WERI-Rb-1 (cell line): ENCODE data around the gene TAX1BP1.

ENCODE experiments used
- DNase-seq: peaks from one replicate; pipeline ENCODE4 v3.0.0-alpha.2; 2020
- H3K27ac ChIP-seq: fragments of 250-450 bp; sonication (Bioruptor Pico); 2 replicates; pipeline ENCODE4 v1.5.1; 2020; ENCODE audit warnings: mild to moderate bottlenecking, moderate library complexity
- H3K27me3 ChIP-seq: fragments of 250-450 bp; sonication (Bioruptor Pico); 2 replicates; pipeline ENCODE4 v1.5.1; 2021; ENCODE audit warnings: mild to moderate bottlenecking, low read depth, moderate library complexity; ENCODE audit not compliant: insufficient read depth, severe bottlenecking
- H3K36me3 ChIP-seq: fragments of 250-450 bp; sonication (Bioruptor Pico); 2 replicates; pipeline ENCODE4 v1.5.1; 2020; ENCODE audit warnings: mild to moderate bottlenecking, moderate library complexity
- H3K4me3 ChIP-seq: 2 replicates; pipeline ENCODE4 v1.5.1; 2011; ENCODE audit warnings: low read depth, mild to moderate bottlenecking, control low read depth, low read length
- H3K9me3 ChIP-seq: fragments of 250-450 bp; sonication (Bioruptor Pico); 2 replicates; pipeline ENCODE4 v1.5.1; 2021; ENCODE audit warnings: mild to moderate bottlenecking, moderate library complexity; ENCODE audit not compliant: severe bottlenecking
- TF ChIP-seq, protein P1 (sequence below): IDR thresholded peaks from 2 replicates; pipeline ENCODE4 v1.5.1; 2011; ENCODE audit warnings: low read depth, mild to moderate bottlenecking, control low read depth, inconsistent platforms, low read length

TAX1BP1 gene

DNA sequence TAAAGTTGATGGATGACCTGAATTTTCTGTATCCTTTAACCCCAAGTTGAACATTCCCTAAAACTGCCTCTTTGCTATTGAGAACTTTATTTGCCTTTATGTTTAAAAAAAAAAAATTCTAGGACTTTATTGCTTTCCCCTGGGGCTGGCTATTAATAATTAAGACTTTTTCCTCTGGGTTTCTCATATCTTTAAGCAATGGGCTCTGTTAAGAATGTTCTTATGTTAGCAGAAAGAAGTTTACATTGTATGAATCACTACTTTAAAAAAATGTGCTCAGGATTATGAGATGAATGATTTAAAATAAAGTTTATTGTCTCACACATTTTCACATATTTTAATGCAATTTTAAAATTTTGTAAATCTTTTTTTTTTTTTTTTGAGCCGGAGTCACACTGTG lies 19.5 kb downstream of the TAX1BP1 start:
- TF ChIP-seq, protein P1, sequence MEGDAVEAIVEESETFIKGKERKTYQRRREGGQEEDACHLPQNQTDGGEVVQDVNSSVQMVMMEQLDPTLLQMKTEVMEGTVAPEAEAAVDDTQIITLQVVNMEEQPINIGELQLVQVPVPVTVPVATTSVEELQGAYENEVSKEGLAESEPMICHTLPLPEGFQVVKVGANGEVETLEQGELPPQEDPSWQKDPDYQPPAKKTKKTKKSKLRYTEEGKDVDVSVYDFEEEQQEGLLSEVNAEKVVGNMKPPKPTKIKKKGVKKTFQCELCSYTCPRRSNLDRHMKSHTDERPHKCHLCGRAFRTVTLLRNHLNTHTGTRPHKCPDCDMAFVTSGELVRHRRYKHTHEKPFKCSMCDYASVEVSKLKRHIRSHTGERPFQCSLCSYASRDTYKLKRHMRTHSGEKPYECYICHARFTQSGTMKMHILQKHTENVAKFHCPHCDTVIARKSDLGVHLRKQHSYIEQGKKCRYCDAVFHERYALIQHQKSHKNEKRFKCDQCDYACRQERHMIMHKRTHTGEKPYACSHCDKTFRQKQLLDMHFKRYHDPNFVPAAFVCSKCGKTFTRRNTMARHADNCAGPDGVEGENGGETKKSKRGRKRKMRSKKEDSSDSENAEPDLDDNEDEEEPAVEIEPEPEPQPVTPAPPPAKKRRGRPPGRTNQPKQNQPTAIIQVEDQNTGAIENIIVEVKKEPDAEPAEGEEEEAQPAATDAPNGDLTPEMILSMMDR, result no peak
- Histone ChIP-seq H3K27ac (no peak overlapping the region), H3K36me3 (peaks cover 5% of the 10 kb centered on the region)

DNA sequence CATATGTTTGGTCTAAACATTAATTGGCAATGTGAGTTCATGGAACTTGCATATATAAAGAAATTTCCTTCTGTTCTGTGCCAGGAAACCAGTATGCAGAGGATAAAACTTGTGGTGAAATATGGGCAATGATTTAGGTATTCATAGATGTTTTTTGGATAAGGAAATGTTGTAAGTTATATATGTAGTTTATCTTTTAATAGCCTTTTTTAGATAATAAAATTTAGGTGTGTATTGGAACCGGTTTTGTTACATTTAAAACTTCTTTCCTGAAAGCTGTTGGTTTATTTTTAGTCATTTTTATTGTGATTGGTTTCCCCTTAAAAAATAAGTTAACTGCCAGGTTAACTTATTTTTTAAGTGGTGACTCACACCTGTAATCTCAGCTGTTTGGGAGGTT lies 22.1 kb downstream of the TAX1BP1 start:
- Histone ChIP-seq H3K27me3 (no peaks in the 10 kb centered on the region), H3K27ac (no peak overlapping the region), H3K9me3 (no peaks in the 10 kb centered on the region), H3K4me3 (no peak overlapping the region), H3K36me3 (peaks cover 12% of the 10 kb centered on the region)
- TF ChIP-seq, protein P1, result no peak
- no peak for DNase-seq

More for the DNA sequence above, 19.5 kb downstream of the TAX1BP1 start:
- Histone ChIP-seq H3K27me3 (no peaks in the 10 kb centered on the region), H3K4me3 (no peak overlapping the region), H3K9me3 (no peaks in the 10 kb centered on the region)
- DNase-seq, result no peak

DNA sequence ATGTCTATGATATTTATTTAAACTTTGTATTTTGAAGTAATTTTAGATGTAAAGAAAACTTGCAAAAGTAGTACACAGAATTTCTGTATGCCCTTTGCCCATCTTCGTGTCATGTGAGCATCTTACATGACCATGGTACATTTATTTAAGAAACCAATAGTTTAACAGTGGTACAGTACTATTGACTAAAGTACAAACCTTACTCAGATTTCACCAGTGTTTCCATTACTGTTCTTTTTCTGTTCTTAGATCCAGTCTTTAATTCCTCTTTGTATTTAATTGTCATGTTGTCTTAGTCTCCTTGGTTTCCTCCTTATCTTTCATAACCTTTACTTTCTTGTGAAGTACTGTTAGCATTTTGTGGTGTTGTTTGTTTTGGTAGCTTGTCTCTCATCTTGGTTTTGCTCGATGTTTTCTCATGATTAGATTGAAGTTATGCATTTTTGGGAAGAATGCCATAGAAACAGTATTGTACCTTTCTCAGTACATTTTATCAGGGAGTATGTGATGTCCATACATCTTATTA lies 24.1 kb downstream of the TAX1BP1 start:
- DNase-seq, result no peak
- Histone ChIP-seq H3K27me3 (no peaks in the 10 kb centered on the region), H3K4me3 (no peak overlapping the region), H3K9me3 (no peaks in the 10 kb centered on the region), H3K36me3 (peaks cover 7% of the 10 kb centered on the region), H3K27ac (no peak overlapping the region)
- TF ChIP-seq, protein P1, result no peak

DNA sequence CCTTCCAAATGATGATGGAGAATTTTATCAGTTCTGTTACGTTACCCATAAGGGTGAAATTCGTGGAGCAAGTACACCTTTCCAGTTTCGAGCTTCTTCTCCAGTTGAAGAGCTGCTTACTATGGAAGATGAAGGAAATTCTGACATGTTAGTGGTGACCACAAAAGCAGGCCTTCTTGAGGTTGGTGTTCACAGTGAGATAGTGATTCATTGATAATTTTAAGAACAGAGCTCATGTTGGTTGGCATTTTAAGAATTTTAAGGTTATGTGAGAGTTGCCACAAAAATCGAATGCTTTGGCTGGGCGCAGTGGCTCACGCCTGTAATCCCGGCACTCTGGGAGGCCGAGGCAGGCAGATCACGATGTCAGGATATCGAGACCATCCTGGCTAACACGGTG lies 25.9 kb downstream of the TAX1BP1 start:
- TF ChIP-seq, protein P1, result no peak
- no peaks in the 10 kb centered on the region for H3K27me3 ChIP-seq
- H3K4me3 ChIP-seq, result no peak overlapping the region
- H3K27ac ChIP-seq, result no peak overlapping the region
- H3K9me3 ChIP-seq, result no peaks in the 10 kb centered on the region
- no peak for DNase-seq
- H3K36me3 ChIP-seq, result peaks cover 15% of the 10 kb centered on the region

DNA sequence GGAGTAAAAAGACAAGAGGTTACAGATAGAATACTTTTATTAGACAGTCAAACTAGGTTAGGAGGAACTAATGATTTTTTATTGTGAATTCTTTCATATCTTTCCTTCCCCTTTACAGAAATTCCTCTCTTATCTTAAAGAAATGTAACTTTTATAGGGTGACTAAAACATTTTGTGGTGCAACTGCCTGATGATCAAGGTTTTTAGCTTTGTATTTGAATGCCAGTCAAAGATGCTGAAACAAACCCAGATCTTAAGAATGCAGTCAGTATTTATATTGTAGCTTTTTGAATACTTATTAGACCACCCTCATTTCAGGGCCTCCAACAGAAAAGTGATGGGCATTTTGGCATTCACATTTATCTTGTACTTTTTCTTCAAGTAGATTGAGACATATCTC lies 27.4 kb downstream of the TAX1BP1 start:
- no peaks in the 10 kb centered on the region for H3K27me3 ChIP-seq
- no peak for DNase-seq
- peaks cover 18% of the 10 kb centered on the region for H3K36me3 ChIP-seq
- TF ChIP-seq, protein P1, result no peak
- no peaks in the 10 kb centered on the region for H3K9me3 ChIP-seq
- H3K4me3 ChIP-seq, result no peak overlapping the region
- no peak overlapping the region for H3K27ac ChIP-seq

DNA sequence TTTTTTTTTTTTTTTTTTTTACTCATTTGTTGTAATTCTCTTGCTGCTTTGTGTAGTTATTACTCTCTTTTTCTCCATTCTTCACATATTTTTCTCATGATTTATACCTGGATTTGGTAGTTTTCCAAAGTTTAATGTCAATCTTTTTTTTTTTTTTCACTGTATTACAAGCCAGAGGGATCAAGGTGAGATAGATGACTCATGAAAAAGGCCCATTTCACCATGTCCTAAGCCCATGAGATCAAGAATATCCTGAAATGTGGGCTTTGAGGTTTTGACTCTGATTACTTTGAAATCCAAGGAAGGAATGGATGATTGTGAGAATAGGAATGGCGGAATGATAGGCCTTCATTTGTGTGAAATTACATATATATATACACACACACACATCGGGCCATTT lies 31.1 kb downstream of the TAX1BP1 start:
- Histone ChIP-seq H3K36me3 (peaks cover 14% of the 10 kb centered on the region), H3K4me3 (no peak overlapping the region), H3K27ac (no peak overlapping the region), H3K9me3 (no peaks in the 10 kb centered on the region), H3K27me3 (no peaks in the 10 kb centered on the region)
- TF ChIP-seq, protein P1, result no peak
- no peak for DNase-seq
